PC-3 (cell line): ENCODE data around the gene SKP2. TPM values are rescaled to one million over a fixed set of nuclear protein-coding genes. Genes with fewer than 3 reads are reported as not detected.

Experiments
- ATAC-seq: fragments of 200-7000 bp; cut with Tn5 transposase; 2 replicates; pipeline ENCODE4 v1.9.1; 2020; ENCODE audit warnings: mild to moderate bottlenecking, moderate library complexity
- BruUV-seq: library from RNA; stranded (reverse); fragments of 400-500 nt; replicated peaks from 2 replicates; lab custom pipeline; 2021; lab: Mats Ljungman, UMichigan
- CTCF ChIA-PET: fragments of 300-600 bp; sonication (Branson Sonifier 250); formaldehyde crosslinking; loops from one replicate; lab custom pipeline; 2022; ENCODE audit warnings: antibody characterized with exemption; lab: Charles Lee
- POLR2A ChIA-PET: fragments of 300-600 bp; sonication (Branson Sonifier 250); formaldehyde crosslinking; loops from one replicate; lab custom pipeline; 2022; ENCODE audit warnings: antibody characterized with exemption; ENCODE audit not compliant: unreplicated experiment; lab: Charles Lee
- DNase-seq: peaks from one replicate; pipeline ENCODE4 v3.0.0-alpha.2; 2015
- H2AFZ ChIP-seq: fragments of 300-600 bp; sonication (generic); 2 replicates; pipeline ENCODE4 v1.6.0; 2016; ENCODE audit warnings: antibody characterized with exemption, low read length
- H3F3A ChIP-seq: fragments of 300-600 bp; sonication (generic); one replicate; pipeline ENCODE4 v1.6.0; 2017; ENCODE audit warnings: antibody characterized with exemption, low read length, control low read depth, mild to moderate bottlenecking; ENCODE audit not compliant: unreplicated experiment
- H3K27ac ChIP-seq: fragments of 300-600 bp; sonication (generic); 2 replicates; pipeline ENCODE4 v1.5.1; 2016; ENCODE audit warnings: mild to moderate bottlenecking, low read length
- H3K27me3 ChIP-seq: fragments of 300-600 bp; sonication (generic); 2 replicates; pipeline ENCODE4 v1.6.1; 2016; ENCODE audit warnings: low read length, mixed read lengths
- H3K36me3 ChIP-seq: fragments of 300-600 bp; sonication (generic); 2 replicates; pipeline ENCODE4 v1.6.1; 2016; ENCODE audit warnings: low read depth, mixed run types, low read length, mixed read lengths
- H3K4me1 ChIP-seq: fragments of 300-600 bp; sonication (generic); 2 replicates; pipeline ENCODE4 v1.5.1; 2016; ENCODE audit warnings: low read length; ENCODE audit not compliant: insufficient read depth
- H3K4me2 ChIP-seq: fragments of 300-600 bp; sonication (generic); 2 replicates; pipeline ENCODE4 v1.6.0; 2016; ENCODE audit warnings: low read length
- H3K4me3 ChIP-seq: fragments of 300-600 bp; sonication (generic); 2 replicates; pipeline ENCODE4 v1.5.1; 2016; ENCODE audit warnings: mild to moderate bottlenecking, low read length, mixed read lengths
- H3K79me2 ChIP-seq: fragments of 300-600 bp; sonication (generic); 2 replicates; pipeline ENCODE4 v1.6.1; 2017; ENCODE audit warnings: low read length, mixed read lengths
- H3K9ac ChIP-seq: fragments of 300-600 bp; sonication (generic); 2 replicates; pipeline ENCODE4 v1.6.0; 2016; ENCODE audit warnings: mild to moderate bottlenecking, low read length
- H3K9me2 ChIP-seq: fragments of 300-600 bp; sonication (generic); replicated peaks from 2 replicates; pipeline ENCODE4 v1.6.1; 2016; ENCODE audit warnings: mixed run types, low read length, mixed read lengths
- H3K9me3 ChIP-seq: fragments of 300-600 bp; sonication (generic); 2 replicates; pipeline ENCODE4 v1.6.1; 2016; ENCODE audit warnings: low read length, mixed read lengths
- H4K20me1 ChIP-seq: fragments of 300-600 bp; sonication (generic); 2 replicates; pipeline ENCODE4 v1.6.1; 2016; ENCODE audit warnings: low read length, mixed read lengths
- CTCF ChIP-seq: fragments of 300-600 bp; sonication (generic); conservative IDR thresholded peaks from 2 replicates; pipeline ENCODE4 v1.5.1; 2017; ENCODE audit warnings: antibody characterized with exemption, low read depth, mild to moderate bottlenecking, low read length
- EZH2 ChIP-seq: fragments of 300-600 bp; sonication (generic); IDR thresholded peaks from one replicate; pipeline ENCODE4 v1.6.1; 2017; ENCODE audit warnings: antibody characterized with exemption, mild to moderate bottlenecking, low read length; ENCODE audit not compliant: unreplicated experiment
- EZH2phosphoT487 ChIP-seq: fragments of 300-600 bp; sonication (generic); IDR thresholded peaks from 2 replicates; pipeline ENCODE4 v1.6.1; 2018; ENCODE audit warnings: mild to moderate bottlenecking, antibody characterized with exemption, low read length, borderline replicate concordance
- intact Hi-C: fragments of 100-400 bp; cut with micrococcal nuclease; formaldehyde crosslinking; loops from 2 replicates; pipeline ENCODE4 v1.9.0; 2023
- total RNA-seq: library from RNA; depleted of rRNA; stranded (reverse); fragments of >200 nt; gene quantifications from 2 replicates; pipeline ENCODE4 v1.2.3, GENCODE V29; 2014

The SKP2 gene
- total RNA-seq, 1 experiment from 2014 or later: 32.0 TPM

GRCh38 chr5:36164461-36164860 is 12.6 kb downstream of the SKP2 start:
- ChIA-PET POLR2A (no interaction called here), CTCF (no interaction called here)
- H3K4me1 ChIP-seq: no peaks in the 10 kb centered on the region
- no peak overlapping the region for H3K4me2 ChIP-seq
- 0 out of 2 replicates have a peak, but pooled peaks cover 4% of the 10 kb centered on the region for H3K79me2 ChIP-seq
- H3K36me3 ChIP-seq: peaks cover 74% of the 10 kb centered on the region
- no peaks in the 10 kb centered on the region for H3F3A ChIP-seq
- no peak overlapping the region for H3K4me3 ChIP-seq
- intact Hi-C loops: no loop called here
- no peak for ATAC-seq
- H2AFZ ChIP-seq: no peak overlapping the region
- H3K9me2 ChIP-seq: no peaks in the 10 kb centered on the region
- no peak for TF ChIP-seq EZH2phosphoT487
- TF ChIP-seq CTCF: no peak
- no peak overlapping the region for H3K9ac ChIP-seq
- H4K20me1 ChIP-seq: no peaks in the 10 kb centered on the region
- H3K27ac ChIP-seq: no peak overlapping the region
- no peaks in the 10 kb centered on the region for H3K9me3 ChIP-seq
- BruUV-seq: no TSS peak
- no peak for DNase-seq
- H3K27me3 ChIP-seq: no peaks in the 10 kb centered on the region

GRCh38 chr5:36168737-36169136 is 16.8 kb downstream of the SKP2 start:
- BruUV-seq: no TSS peak
- no peak overlapping the region for H3K4me2 ChIP-seq
- H3K4me1 ChIP-seq: no peaks in the 10 kb centered on the region
- no peaks in the 10 kb centered on the region for H3K9me2 ChIP-seq
- POLR2A ChIA-PET: no interaction called here
- TF ChIP-seq CTCF (no peak), EZH2 (no peak), EZH2phosphoT487 (no peak)
- H3K9me3 ChIP-seq: no peaks in the 10 kb centered on the region
- CTCF ChIA-PET: no interaction called here
- DNase-seq (no peak), ATAC-seq (no peak)
- no peak overlapping the region for H3K4me3 ChIP-seq
- H3K36me3 ChIP-seq: peaks cover 62% of the 10 kb centered on the region
- 0 out of 2 replicates have a peak, but pooled peaks cover 4% of the 10 kb centered on the region for H3K79me2 ChIP-seq
- H3F3A ChIP-seq: no peaks in the 10 kb centered on the region
- no peak overlapping the region for H3K9ac ChIP-seq
- intact Hi-C loops: no loop called here
- no peak overlapping the region for H2AFZ ChIP-seq
- no peak overlapping the region for H3K27ac ChIP-seq
- H3K27me3 ChIP-seq: no peaks in the 10 kb centered on the region
- H4K20me1 ChIP-seq: no peaks in the 10 kb centered on the region

DNA sequence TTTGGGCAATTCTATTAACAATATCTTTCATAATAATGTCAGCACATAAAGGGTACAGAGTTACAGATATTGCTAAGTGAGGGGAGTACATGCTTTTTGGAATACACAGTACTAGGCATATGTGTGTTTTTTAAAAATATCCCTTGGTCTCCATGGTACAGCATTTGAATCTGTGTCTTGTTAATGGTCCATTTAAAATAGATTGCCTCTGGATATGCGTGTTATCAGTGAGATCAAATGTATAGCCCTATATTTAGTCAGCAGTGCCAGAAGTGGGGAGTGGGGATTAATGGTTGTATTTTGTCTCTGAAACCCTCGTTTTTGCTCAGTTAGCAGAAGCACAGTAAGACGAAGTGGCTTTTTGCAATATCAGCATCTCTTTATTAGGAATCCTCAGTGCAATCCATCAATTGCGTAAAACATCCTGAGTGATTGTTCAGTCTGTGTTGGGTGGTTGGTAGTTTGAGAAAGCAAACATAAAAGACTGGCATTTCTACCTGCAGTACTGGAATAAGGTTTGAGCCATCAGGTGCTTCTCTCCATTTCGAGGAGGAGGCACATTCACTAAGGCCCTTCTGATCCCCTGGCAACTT is 19.0 kb downstream of the SKP2 start:
- TF ChIP-seq CTCF (no peak), EZH2phosphoT487 (no peak), EZH2 (no peak)
- no peak for DNase-seq
- Histone ChIP-seq H3K36me3 (peaks cover 48% of the 10 kb centered on the region), H3K4me2 (no peak overlapping the region), H2AFZ (no peak overlapping the region), H3K9ac (no peak overlapping the region), H3K79me2 (no peaks in the 10 kb centered on the region), H3K9me3 (no peaks in the 10 kb centered on the region), H3F3A (no peaks in the 10 kb centered on the region), H3K27me3 (no peaks in the 10 kb centered on the region), H3K27ac (no peak overlapping the region), H3K4me1 (no peaks in the 10 kb centered on the region), H3K4me3 (no peak overlapping the region), H3K9me2 (no peaks in the 10 kb centered on the region), H4K20me1 (no peaks in the 10 kb centered on the region)
- intact Hi-C loops: loop anchor here (10.0 kb wide), 1 partner anchor 524 kb away; no protein-coding TSS in a partner anchor
- ChIA-PET POLR2A (no interaction called here), CTCF (no interaction called here)
- ATAC-seq: no peak
- BruUV-seq: no TSS peak
